Gastrocnemius medialis (tissue), 4 donors: ENCODE data around the gene LINGO4. TPM values are rescaled to one million over a fixed set of nuclear protein-coding genes. Genes with fewer than 3 reads are reported as not detected.

ENCODE experiments used
- ATAC-seq, 2 donors: fragments of 150-250 bp; one replicate each; pipeline ENCODE4 v1.9.1; 2016
- DNase-seq, 2 donors: peaks; one replicate each; pipeline ENCODE4 v3.0.0-alpha.2; 2019
- H3K27ac ChIP-seq, 4 donors: fragments of 200-600 bp; sonication (generic); 1 replicate in 1 of 4; 2 replicates in 3 of 4; pipeline ENCODE4 v1.5.1; 2016 to 2018; ENCODE audit warnings: mild to moderate bottlenecking in 2 of 4, moderate library complexity in 1 of 4
- H3K27me3 ChIP-seq, 3 donors: fragments of 200-600 bp; sonication (generic) in 2 of 3; 1 replicate in 1 of 3; 2 replicates in 2 of 3; pipeline versions ENCODE4 v1.5.1 to v1.6.0; 2016 to 2019; ENCODE audit warnings: mild to moderate bottlenecking in 1 of 3, moderate library complexity in 1 of 3
- H3K36me3 ChIP-seq, 2 donors: fragments of 200-600 bp; sonication (generic) in 1 of 2; one replicate each; pipeline ENCODE4 v1.5.1; 2017 to 2018
- H3K4me1 ChIP-seq, 2 donors: fragments of 200-600 bp; sonication (generic) in 1 of 2; one replicate each; pipeline ENCODE4 v1.5.1; 2016 to 2017; ENCODE audit warnings: mild to moderate bottlenecking in 2 of 2
- H3K4me3 ChIP-seq, 4 donors: fragments of 200-600 bp; sonication (generic) in 3 of 4; 1 replicate in 1 of 4; 2 replicates in 3 of 4; pipeline ENCODE4 v1.5.1; 2016 to 2019; ENCODE audit warnings: mild to moderate bottlenecking in 2 of 4
- H3K9me3 ChIP-seq, 3 donors: fragments of 200-600 bp; sonication (generic) in 2 of 3; 1 replicate in 1 of 3; 2 replicates in 2 of 3; pipeline ENCODE4 v1.5.1; 2016 to 2019
- POLR2A ChIP-seq, 2 donors: fragments of 450-650 bp; IDR thresholded peaks; one replicate each; pipeline ENCODE4 v1.6.1; 2017; ENCODE audit warnings: antibody characterized with exemption in 2 of 2, mild to moderate bottlenecking in 2 of 2, moderate library complexity in 2 of 2
- in situ Hi-C, 4 donors: fragments of 200-750 bp; cut with MboI; loops; one replicate each; pipeline versions ENCODE4 v1.15.0 to v1.8.0; 2017; ENCODE audit warnings: low sequenced_read_pairs in 4 of 4
- intact Hi-C: fragments of 100-400 bp; cut with DNase I; formaldehyde crosslinking; loops from one replicate; pipeline ENCODE4 v1.15.1; 2023; ENCODE audit warnings: low total_unique reads
- total RNA-seq, 4 donors: library from RNA; depleted of rRNA; stranded (reverse); fragments of >200 nt; gene quantifications; one replicate each; pipeline versions ENCODE4 v1.1.0 to v1.2.3, GENCODE V29; 2016
- TF ChIP-seq, protein P1 (sequence below), 5 experiments: fragments of 450-650 bp in 3 of 5; fragments of 200-600 bp in 2 of 5; sonication (generic) in 2 of 5; IDR thresholded peaks in 4 of 5; conservative IDR thresholded peaks in 1 of 5; 1 replicate in 4 of 5; 2 replicates in 1 of 5; pipeline ENCODE4 v1.5.1; 2016 to 2019; ENCODE audit warnings: antibody characterized with exemption in 5 of 5, mild to moderate bottlenecking in 3 of 5, moderate library complexity in 3 of 5

Gene LINGO4
- total RNA-seq, 4 donors from 2014 or later, result 4.2 to 24.5 (median 14.3) TPM

GRCh38 chr1:151807766-151808165 is 2.5 kb upstream of the LINGO4 start:
- TF ChIP-seq, protein P1, sequence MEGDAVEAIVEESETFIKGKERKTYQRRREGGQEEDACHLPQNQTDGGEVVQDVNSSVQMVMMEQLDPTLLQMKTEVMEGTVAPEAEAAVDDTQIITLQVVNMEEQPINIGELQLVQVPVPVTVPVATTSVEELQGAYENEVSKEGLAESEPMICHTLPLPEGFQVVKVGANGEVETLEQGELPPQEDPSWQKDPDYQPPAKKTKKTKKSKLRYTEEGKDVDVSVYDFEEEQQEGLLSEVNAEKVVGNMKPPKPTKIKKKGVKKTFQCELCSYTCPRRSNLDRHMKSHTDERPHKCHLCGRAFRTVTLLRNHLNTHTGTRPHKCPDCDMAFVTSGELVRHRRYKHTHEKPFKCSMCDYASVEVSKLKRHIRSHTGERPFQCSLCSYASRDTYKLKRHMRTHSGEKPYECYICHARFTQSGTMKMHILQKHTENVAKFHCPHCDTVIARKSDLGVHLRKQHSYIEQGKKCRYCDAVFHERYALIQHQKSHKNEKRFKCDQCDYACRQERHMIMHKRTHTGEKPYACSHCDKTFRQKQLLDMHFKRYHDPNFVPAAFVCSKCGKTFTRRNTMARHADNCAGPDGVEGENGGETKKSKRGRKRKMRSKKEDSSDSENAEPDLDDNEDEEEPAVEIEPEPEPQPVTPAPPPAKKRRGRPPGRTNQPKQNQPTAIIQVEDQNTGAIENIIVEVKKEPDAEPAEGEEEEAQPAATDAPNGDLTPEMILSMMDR (IDR thresholded peaks at IDR 0.05 in 4 of 5, conservative IDR thresholded peaks at IDR 0.05 in 1 of 5), result no peak
- TF ChIP-seq POLR2A (IDR thresholded peaks at IDR 0.05), result no peak
- no peaks in the 10 kb centered on the region for H3K9me3 ChIP-seq
- DNase-seq, result no peak
- peaks cover 3 to 25% of the 10 kb centered on the region in 2 donors for H3K4me1 ChIP-seq
- no peaks in the 10 kb centered on the region for H3K27me3 ChIP-seq
- in situ Hi-C loops (no loop called here), intact Hi-C loops (no loop called here)
- no peak for ATAC-seq
- no peak overlapping the region for H3K27ac ChIP-seq
- H3K4me3 ChIP-seq, result no peak overlapping the region
- H3K36me3 ChIP-seq, result peaks cover 0 to 27% of the 10 kb centered on the region in 2 donors

GRCh38 chr1:151807131-151807530 is 1.9 kb upstream of the LINGO4 start:
- intact Hi-C loops, result no loop called here
- H3K4me3 ChIP-seq, result no peak overlapping the region
- no peak overlapping the region for H3K27ac ChIP-seq
- H3K27me3 ChIP-seq, result no peaks in the 10 kb centered on the region
- in situ Hi-C loops, result no loop called here
- DNase-seq (peak in 1 of 2 donors; percentile 38), ATAC-seq (no peak)
- H3K9me3 ChIP-seq, result no peaks in the 10 kb centered on the region
- H3K4me1 ChIP-seq, result peaks cover 3 to 19% of the 10 kb centered on the region in 2 donors
- H3K36me3 ChIP-seq, result peaks cover 0 to 22% of the 10 kb centered on the region in 2 donors
- TF ChIP-seq, protein P1 (IDR thresholded peaks at IDR 0.05 in 4 of 5, conservative IDR thresholded peaks at IDR 0.05 in 1 of 5), result no peak
- TF ChIP-seq POLR2A (IDR thresholded peaks at IDR 0.05), result no peak

DNA sequence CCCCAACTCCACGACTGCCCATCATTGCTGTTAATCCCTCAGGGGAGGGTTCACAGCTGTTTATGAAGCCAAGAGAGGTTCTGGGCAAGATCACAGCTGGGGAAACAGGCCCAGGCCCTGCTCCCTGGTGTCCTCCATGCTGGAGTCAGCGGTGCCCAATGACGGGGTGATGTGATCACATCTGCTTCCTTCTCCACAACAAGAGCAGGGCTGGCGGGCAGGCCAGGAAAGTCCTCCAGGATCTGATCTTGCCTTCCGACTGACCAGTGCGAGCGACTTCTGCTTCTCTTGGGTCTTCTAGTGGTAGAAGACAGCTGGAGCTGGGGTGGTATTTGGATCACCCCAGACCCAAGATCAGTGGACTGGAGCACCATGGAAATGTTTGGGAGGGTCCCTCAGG is 951 bp upstream of the LINGO4 start:
- in situ Hi-C loops (no loop called here), intact Hi-C loops (no loop called here)
- Histone ChIP-seq H3K9me3 (no peaks in the 10 kb centered on the region), H3K27ac (no peak overlapping the region), H3K4me1 (peaks cover 3 to 11% of the 10 kb centered on the region in 2 donors), H3K36me3 (peaks cover 0 to 15% of the 10 kb centered on the region in 2 donors), H3K4me3 (no peak overlapping the region), H3K27me3 (no peaks in the 10 kb centered on the region)
- TF ChIP-seq, protein P1 (IDR thresholded peaks at IDR 0.05 in 4 of 5, conservative IDR thresholded peaks at IDR 0.05 in 1 of 5), result no peak
- no peak for TF ChIP-seq POLR2A (IDR thresholded peaks at IDR 0.05)
- DNase-seq (no peak), ATAC-seq (no peak)

GRCh38 chr1:151803915-151804314 is 1.3 kb downstream of the LINGO4 start:
- no peaks in the 10 kb centered on the region for H3K9me3 ChIP-seq
- H3K27ac ChIP-seq, result no peak overlapping the region
- peaks cover 3% of the 10 kb centered on the region in 2 donors for H3K4me1 ChIP-seq
- no peak overlapping the region for H3K4me3 ChIP-seq
- TF ChIP-seq POLR2A (IDR thresholded peaks at IDR 0.05), result no peak
- TF ChIP-seq, protein P1 (IDR thresholded peaks at IDR 0.05 in 4 of 5, conservative IDR thresholded peaks at IDR 0.05 in 1 of 5), result no peak
- no peaks in the 10 kb centered on the region for H3K27me3 ChIP-seq
- DNase-seq (no peak), ATAC-seq (no peak)
- H3K36me3 ChIP-seq, result no peaks in the 10 kb centered on the region
- in situ Hi-C loops, result no loop called here
- intact Hi-C loops, result no loop called here

- Histone ChIP-seq H3K27me3 (no peaks in the 10 kb centered on the region), H3K9me3 (no peaks in the 10 kb centered on the region), H3K4me3 (no peak overlapping the region), H3K27ac (peak overlapping the region in 2 of 4 donors; percentile 38 to 46), H3K4me1 (peaks cover 3% of the 10 kb centered on the region in 2 donors), H3K36me3 (no peaks in the 10 kb centered on the region)
- in situ Hi-C loops, result no loop called here
- DNase-seq (no peak), ATAC-seq (peak in 1 of 2 donors; percentile 15)
- intact Hi-C loops, result no loop called here
- TF ChIP-seq, protein P1 (IDR thresholded peaks at IDR 0.05 in 4 of 5, conservative IDR thresholded peaks at IDR 0.05 in 1 of 5), result no peak
- no peak for TF ChIP-seq POLR2A (IDR thresholded peaks at IDR 0.05)
Observed at GRCh38 chr1:151803164-151803563, 2.1 kb downstream of the LINGO4 start.
